Effector memory CD4-positive, alpha-beta T cell (primary cell): Measurements from ENCODE around the gene USP48.
"Not testable (repeated sequence)": the region's sequence is repeated elsewhere in the genome, so short reads cannot be mapped to it uniquely, and the experiment has no call there.

ENCODE experiments used
- DNase-seq, 3 donors: peaks; one replicate each; pipeline ENCODE4 v3.0.0-alpha.2; 2020
- H3K27ac ChIP-seq: 2 replicates; pipeline ENCODE4 v1.7.0; 2013; ENCODE audit warnings: mild to moderate bottlenecking, low read length, moderate library complexity; ENCODE audit not compliant: insufficient read depth, poor library complexity, severe bottlenecking
- H3K27me3 ChIP-seq: replicated peaks from 2 replicates; pipeline ENCODE4 v1.7.0; 2013; ENCODE audit warnings: mild to moderate bottlenecking, low read length; ENCODE audit not compliant: insufficient read depth, control insufficient read depth, poor library complexity, severe bottlenecking
- H3K36me3 ChIP-seq: 2 replicates; pipeline ENCODE4 v1.7.0; 2013; ENCODE audit warnings: mild to moderate bottlenecking, low read length, moderate library complexity; ENCODE audit not compliant: control insufficient read depth, insufficient read depth
- H3K4me1 ChIP-seq: 2 replicates; pipeline ENCODE4 v1.7.0; 2013; ENCODE audit warnings: low read length, mild to moderate bottlenecking; ENCODE audit not compliant: control insufficient read depth, insufficient read depth, poor library complexity, severe bottlenecking
- H3K4me3 ChIP-seq: 2 replicates; pipeline ENCODE4 v1.7.0; 2013; ENCODE audit warnings: low read length, low read depth, mild to moderate bottlenecking; ENCODE audit not compliant: insufficient read depth, poor library complexity, severe bottlenecking
- H3K9me3 ChIP-seq: 2 replicates; pipeline ENCODE4 v1.7.0; 2013; ENCODE audit warnings: mild to moderate bottlenecking, low read length, moderate library complexity; ENCODE audit not compliant: control insufficient read depth

USP48 gene

GRCh38 chr1:21775985-21776562 lies 6.9 kb downstream of the USP48 start:
- Histone ChIP-seq H3K36me3 (no peaks in the 10 kb centered on the region), H3K4me3 (no peak overlapping the region), H3K9me3 (no peaks in the 10 kb centered on the region), H3K27me3 (no peaks in the 10 kb centered on the region), H3K27ac (no peak overlapping the region), H3K4me1 (peaks cover 12% of the 10 kb centered on the region)
- no peak for DNase-seq

- Histone ChIP-seq H3K4me3 (no peak overlapping the region), H3K4me1 (peaks cover 11% of the 10 kb centered on the region), H3K27me3 (no peaks in the 10 kb centered on the region), H3K9me3 (no peaks in the 10 kb centered on the region), H3K36me3 (no peaks in the 10 kb centered on the region), H3K27ac (no peak overlapping the region)
- DNase-seq: no peak
These were observed 7.4 kb downstream of the USP48 start for GRCh38 chr1:21775550-21775914.

- no peak overlapping the region for H3K4me3 ChIP-seq
- H3K4me1 ChIP-seq: peaks cover 7% of the 10 kb centered on the region
- DNase-seq: no peak
These were observed 8.0 kb downstream of the USP48 start for GRCh38 chr1:21774835-21775549.

GRCh38 chr1:21773585-21773984 lies 9.4 kb downstream of the USP48 start:
- H3K4me3 ChIP-seq: no peak overlapping the region
- H3K4me1 ChIP-seq: peaks cover 7% of the 10 kb centered on the region
- H3K27ac ChIP-seq: no peak overlapping the region
- H3K9me3 ChIP-seq: no peaks in the 10 kb centered on the region
- H3K27me3 ChIP-seq: no peaks in the 10 kb centered on the region
- peaks cover 3% of the 10 kb centered on the region for H3K36me3 ChIP-seq
- DNase-seq: no peak

More at GRCh38 chr1:21774835-21775549, 8.0 kb downstream of the USP48 start:
- Histone ChIP-seq H3K36me3 (no peaks in the 10 kb centered on the region), H3K27ac (no peak overlapping the region), H3K9me3 (no peaks in the 10 kb centered on the region), H3K27me3 (no peaks in the 10 kb centered on the region)

GRCh38 chr1:21771672-21772071 lies 11.3 kb downstream of the USP48 start:
- H3K4me3 ChIP-seq, H3K27me3 ChIP-seq, H3K4me1 ChIP-seq, H3K9me3 ChIP-seq, DNase-seq, H3K36me3 ChIP-seq, H3K27ac ChIP-seq: not testable (repeated sequence)

- not testable (repeated sequence) for H3K9me3 ChIP-seq, H3K4me3 ChIP-seq, H3K27ac ChIP-seq, H3K36me3 ChIP-seq, H3K4me1 ChIP-seq, H3K27me3 ChIP-seq, DNase-seq
These were observed 12.3 kb downstream of the USP48 start for GRCh38 chr1:21770602-21771001.

GRCh38 chr1:21770201-21770600 lies 12.7 kb downstream of the USP48 start:
- Histone ChIP-seq H3K9me3 (no peaks in the 10 kb centered on the region), H3K27me3 (no peaks in the 10 kb centered on the region), H3K27ac (no peak overlapping the region), H3K36me3 (peaks cover 3% of the 10 kb centered on the region), H3K4me1 (peaks cover 7% of the 10 kb centered on the region), H3K4me3 (no peak overlapping the region)
- DNase-seq: no peak

- H3K4me3 ChIP-seq, H3K36me3 ChIP-seq, DNase-seq, H3K9me3 ChIP-seq, H3K4me1 ChIP-seq, H3K27ac ChIP-seq, H3K27me3 ChIP-seq: not testable (repeated sequence)
These were observed 15.8 kb downstream of the USP48 start for GRCh38 chr1:21767106-21767505.

GRCh38 chr1:21766210-21766609 lies 16.7 kb downstream of the USP48 start:
- Histone ChIP-seq H3K36me3 (peaks cover 3% of the 10 kb centered on the region), H3K27me3 (no peaks in the 10 kb centered on the region), H3K9me3 (no peaks in the 10 kb centered on the region), H3K4me3 (no peak overlapping the region), H3K4me1 (no peaks in the 10 kb centered on the region), H3K27ac (no peak overlapping the region)
- no peak for DNase-seq

- no peak overlapping the region for H3K4me3 ChIP-seq
- H3K27me3 ChIP-seq: no peaks in the 10 kb centered on the region
- H3K9me3 ChIP-seq: no peaks in the 10 kb centered on the region
- DNase-seq: no peak
- no peaks in the 10 kb centered on the region for H3K4me1 ChIP-seq
- no peak overlapping the region for H3K27ac ChIP-seq
- H3K36me3 ChIP-seq: peaks cover 3% of the 10 kb centered on the region
These were observed 18.1 kb downstream of the USP48 start for GRCh38 chr1:21764615-21765423.
